Gastrocnemius medialis (tissue), 4 donors: ENCODE data around the gene MTREX.

ENCODE experiments used
- CTCF ChIP-seq, 5 experiments: fragments of 450-650 bp in 3 of 5; fragments of 200-600 bp in 2 of 5; sonication (generic) in 2 of 5; IDR thresholded peaks in 4 of 5; conservative IDR thresholded peaks in 1 of 5; 1 replicate in 4 of 5; 2 replicates in 1 of 5; pipeline ENCODE4 v1.5.1; 2016 to 2019; ENCODE audit warnings: antibody characterized with exemption in 5 of 5, mild to moderate bottlenecking in 3 of 5, moderate library complexity in 3 of 5
- POLR2A ChIP-seq, 2 donors: fragments of 450-650 bp; IDR thresholded peaks; one replicate each; pipeline ENCODE4 v1.6.1; 2017; ENCODE audit warnings: antibody characterized with exemption in 2 of 2, mild to moderate bottlenecking in 2 of 2, moderate library complexity in 2 of 2

DNA sequence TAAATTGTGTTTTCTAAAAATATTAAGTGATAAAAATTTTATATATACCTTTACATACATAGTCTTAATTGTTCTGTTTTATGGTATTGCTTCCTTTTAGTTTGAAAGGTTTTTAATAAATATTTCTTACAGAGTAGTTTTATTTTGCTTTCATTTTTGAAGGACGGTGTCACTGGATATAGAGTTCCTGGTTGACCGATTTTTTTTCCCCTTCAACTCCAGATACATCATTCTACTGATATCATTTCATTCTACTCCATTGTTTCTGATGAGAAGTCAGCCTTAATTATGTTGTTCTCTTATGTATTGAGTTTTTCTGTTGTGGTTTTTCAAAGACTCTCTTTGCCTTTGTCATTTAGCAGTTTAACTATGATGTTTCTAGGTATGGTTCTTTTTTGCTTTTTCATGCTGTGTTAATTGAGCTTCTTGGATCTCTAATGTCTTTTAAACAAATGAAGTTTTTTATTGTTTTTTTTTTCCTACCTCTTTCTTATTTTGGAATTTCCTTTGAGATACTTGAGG is 30.4 kb downstream of the MTREX start:
- TF ChIP-seq CTCF (IDR thresholded peaks at IDR 0.05 in 4 of 5, conservative IDR thresholded peaks at IDR 0.05 in 1 of 5) (no peak), POLR2A (IDR thresholded peaks at IDR 0.05) (no peak)
